K562 (cell line): Measurements from ENCODE around the gene TSPAN12. TPM values are rescaled to one million over a fixed set of nuclear protein-coding genes. Genes with fewer than 3 reads are reported as not detected.

ENCODE experiments used
- ATAC-seq: fragments of 200-7000 bp; cut with Tn5 transposase; 3 replicates; pipeline ENCODE4 v1.9.1; 2020; ENCODE audit warnings: moderate library complexity
- BruUV-seq: library from RNA; stranded (reverse); fragments of 400-500 nt; replicated peaks from 2 replicates; lab custom pipeline; 2021; lab: Mats Ljungman, UMichigan
- CTCF ChIA-PET: fragments of 300-600 bp; formaldehyde crosslinking; extraction: SDS; loops from one replicate; lab custom pipeline; 2021; ENCODE audit warnings: low intra/inter-chr PET ratio; lab: Yijun Ruan, JAX
- POLR2A ChIA-PET: fragments of 300-600, 350-650 bp; sonication (Branson Sonifier 250); formaldehyde crosslinking; extraction: SDS; loops from one replicate; lab custom pipeline; 2021; ENCODE audit warnings: antibody characterized with exemption, inconsistent platforms; lab: Yijun Ruan, JAX
- DNase-seq, 4 experiments: peaks; one replicate each; pipeline versions ENCODE4 v3.0.0 to v3.0.0-alpha.2; 2011 to 2018; ENCODE audit warnings: low spot score in 3 of 4, mixed read lengths in 3 of 4; ENCODE audit errors: extremely low read depth in 1 of 4
- FAIRE-seq: peaks from 2 replicates; lab custom pipeline; 2011; peaks lifted over from hg19 to GRCh38; lab: Jason Lieb, UNC
- H2AFZ ChIP-seq: 2 replicates; pipeline ENCODE4 v1.6.0; 2011; ENCODE audit warnings: low read depth, low read length, control low read depth, inconsistent platforms
- H3K27ac ChIP-seq: fragments of 200-600 bp; 3 replicates; pipeline ENCODE4 v1.8.0; 2011; ENCODE audit warnings: low read depth, mild to moderate bottlenecking, control low read depth, inconsistent platforms, low read length, moderate library complexity, mixed read lengths; ENCODE audit errors: extremely low read depth
- H3K27me3 ChIP-seq, 2 experiments: fragments of 300-600 bp in 1 of 2; 2 replicates in 1 of 2; 3 replicates in 1 of 2; pipeline versions ENCODE4 v1.6.0 to v1.8.0; 2011; ENCODE audit warnings: inconsistent platforms in 2 of 2, low read length in 2 of 2, mild to moderate bottlenecking in 1 of 2, mixed read lengths in 1 of 2, moderate library complexity in 1 of 2; ENCODE audit not compliant: control insufficient read depth in 2 of 2, insufficient read depth in 2 of 2
- H3K36me3 ChIP-seq: fragments of 300-600 bp; 3 replicates; pipeline ENCODE4 v1.8.0; 2011; ENCODE audit warnings: mild to moderate bottlenecking, low read length, inconsistent platforms; ENCODE audit not compliant: control insufficient read depth, insufficient read depth
- H3K4me1 ChIP-seq, 2 experiments: fragments of 200-600 bp in 1 of 2; replicated peaks in 1 of 2; 2 replicates in 1 of 2; 3 replicates in 1 of 2; pipeline versions ENCODE4 v1.5.1 to v1.8.0; 2011; ENCODE audit warnings: inconsistent platforms in 2 of 2, low read length in 2 of 2, mild to moderate bottlenecking in 1 of 2, mixed read lengths in 1 of 2, moderate library complexity in 1 of 2; ENCODE audit not compliant: control insufficient read depth in 2 of 2, insufficient read depth in 2 of 2
- H3K4me2 ChIP-seq: 2 replicates; pipeline ENCODE4 v1.6.1; 2011; ENCODE audit warnings: low read length, control low read depth, inconsistent platforms, mixed read lengths; ENCODE audit not compliant: insufficient read depth
- H3K4me3 ChIP-seq: fragments of 200-600 bp; sonication (generic), shearing (Covaris generic); 2 replicates; pipeline ENCODE4 v1.5.1; 2016; ENCODE audit warnings: control low read depth, inconsistent platforms
- H3K79me2 ChIP-seq: fragments of 200-600 bp; 3 replicates; pipeline ENCODE4 v1.8.0; 2011; ENCODE audit warnings: low read length, inconsistent platforms; ENCODE audit not compliant: control insufficient read depth, insufficient read depth
- H3K9ac ChIP-seq, 2 experiments: 2 replicates each; pipeline versions ENCODE4 v1.6.0 to v1.6.1; 2011; ENCODE audit warnings: low read depth in 2 of 2, low read length in 2 of 2, control low read depth in 1 of 2, inconsistent platforms in 1 of 2, mild to moderate bottlenecking in 1 of 2, mixed read lengths in 1 of 2; ENCODE audit not compliant: insufficient read depth in 1 of 2
- H3K9me1 ChIP-seq: one replicate; pipeline ENCODE4 v1.6.0; 2011; ENCODE audit warnings: inconsistent platforms, mild to moderate bottlenecking, low read length, moderate library complexity; ENCODE audit not compliant: control insufficient read depth, insufficient read depth
- H3K9me3 ChIP-seq: replicated peaks from 2 replicates; pipeline ENCODE4 v1.5.1; 2011; ENCODE audit warnings: low read depth, low read length, inconsistent platforms; ENCODE audit not compliant: control insufficient read depth, insufficient read depth
- H4K20me1 ChIP-seq: replicated peaks from 2 replicates; pipeline ENCODE4 v1.6.1; 2011; ENCODE audit warnings: low read length, inconsistent platforms, mixed read lengths; ENCODE audit not compliant: control insufficient read depth, insufficient read depth
- CEBPB ChIP-seq: fragments of 450-650 bp; IDR thresholded peaks from 2 replicates; pipeline ENCODE4 v1.6.1; 2016; ENCODE audit warnings: missing genetic modification characterization, missing compliant biosample characterization
- E2F3 ChIP-seq: fragments of 250-450 bp; sonication (Bioruptor Pico); IDR thresholded peaks from 2 replicates; pipeline ENCODE4 v1.4.0; 2020; ENCODE audit warnings: mild to moderate bottlenecking
- FOXA3 ChIP-seq, 2 experiments: fragments of 450-650 bp in 1 of 2; sonication (generic) in 1 of 2; formaldehyde crosslinking; IDR thresholded peaks in 1 of 2; conservative IDR thresholded peaks in 1 of 2; 2 replicates each; pipeline versions ENCODE4 v1.4.0 to v1.8.0; 2020 to 2022; ENCODE audit warnings: mild to moderate bottlenecking in 2 of 2, missing genetic modification reagents in 1 of 2
- FUS ChIP-seq: fragments of 200-400 bp; formaldehyde crosslinking; optimal IDR thresholded peaks from 2 replicates; pipeline ENCODE3; 2017; ENCODE audit warnings: low read depth, low read length
- TBP ChIP-seq: optimal IDR thresholded peaks from 2 replicates; pipeline ENCODE3; 2011; ENCODE audit warnings: low read depth, low read length, improper control_type of control experiment
- WGBS: fragments of 100-300 bp; shearing (Covaris generic); methylation state at CpG from one replicate; pipeline ENCODE4 v1.1.6; 2016; ENCODE audit warnings: low coverage, mixed read lengths; ENCODE audit not compliant: insufficient coverage; ENCODE audit errors: missing lambda C conversion rate; 5-methylcytosine and 5-hydroxymethylcytosine counted together
- in situ Hi-C: fragments of 300-500 bp; cut with MboI; formaldehyde crosslinking; loops from 4 replicates; pipeline ENCODE4 v1.15.0; 2018; ENCODE audit warnings: inconsistent platforms, mixed read lengths
- intact Hi-C: fragments of 100-400 bp; cut with micrococcal nuclease; formaldehyde crosslinking; loops from 2 replicates; pipeline ENCODE4 v1.14.2; 2022
- polyA plus RNA-seq, 8 experiments: library from polyadenylated mRNA; depleted of rRNA in 4 of 8; stranded (reverse) in 5 of 8; unstranded in 3 of 8; fragments of >200 nt; fragmentation: Nextera tagmentation in 2 of 8; fragmentation: Illumina TruSeq in 1 of 8; extraction: Ambion mirVana in 2 of 8; extraction: Trizol in 1 of 8; gene quantifications; 2 replicates each; pipeline versions ENCODE4 v1.2.1 to v1.2.3, GENCODE V29; 2011 to 2014; ENCODE audit warnings: inconsistent platforms in 1 of 8, missing spikeins in 1 of 8
- total RNA-seq, 7 experiments: library from RNA; depleted of rRNA in 6 of 7; stranded (reverse); fragments of >200 nt in 6 of 7; fragmentation: Illumina TruSeq in 2 of 7; extraction: Trizol in 2 of 7; gene quantifications; 2 replicates each; pipeline versions ENCODE4 v1.2.1 to v1.2.3, GENCODE V29; 2011 to 2021; ENCODE audit warnings: low replicate concordance in 1 of 7

Gene TSPAN12
- total and polyA plus RNA-seq, 9 of the 15 experiments (the other 6 are each of a cell fraction or from before 2014, with no cell fraction given): 0.13 to 1.7 (median 0.35) TPM; not detected in 1

- intact Hi-C loops (no loop called here), in situ Hi-C loops (no loop called here)
- DNase-seq (no peak), ATAC-seq (no peak), FAIRE-seq (no peak)
- POLR2A ChIA-PET: no interaction called here
- no peak overlapping the region for H3K4me2 ChIP-seq
- H2AFZ ChIP-seq: no peak overlapping the region
- no peaks in the 10 kb centered on the region for H3K9me3 ChIP-seq
- peaks cover 6 to 9% of the 10 kb centered on the region in 2 experiments for H3K27me3 ChIP-seq
- no peak for TF ChIP-seq FUS
- peaks cover 5 to 17% of the 10 kb centered on the region in 2 experiments; a peak in 3 of 5 replicates for H3K4me1 ChIP-seq
- CTCF ChIA-PET: no interaction called here
- 7% methylated on average over 2 of the region's 2 CpGs for WGBS
- no peaks in the 10 kb centered on the region for H3K79me2 ChIP-seq
- H3K36me3 ChIP-seq: no peaks in the 10 kb centered on the region
- no peaks in the 10 kb centered on the region for H3K9me1 ChIP-seq
- H4K20me1 ChIP-seq: no peaks in the 10 kb centered on the region
- no peak overlapping the region for H3K27ac ChIP-seq
- no TSS peak for BruUV-seq
- H3K9ac ChIP-seq: no peak overlapping the region
- no peak overlapping the region for H3K4me3 ChIP-seq
These were observed 2.2 kb upstream of the TSPAN12 start for GRCh38 chr7:120860156-120860555.

- no peak for DNase-seq
- no peaks in the 10 kb centered on the region for H3K79me2 ChIP-seq
- H3K4me3 ChIP-seq: no peak overlapping the region
- WGBS: 5% methylated on average over 6 of the region's 6 CpGs
- H3K36me3 ChIP-seq: no peaks in the 10 kb centered on the region
- no peak for ATAC-seq
- no peaks in the 10 kb centered on the region for H3K9me1 ChIP-seq
- H2AFZ ChIP-seq: no peak overlapping the region
- no peak overlapping the region for H3K4me2 ChIP-seq
- H4K20me1 ChIP-seq: no peaks in the 10 kb centered on the region
- 0 out of 2 replicates have a peak, but pooled peaks have one; percentile 18 for TF ChIP-seq CEBPB (tag)
- TF ChIP-seq E2F3: 0 out of 2 replicates have a peak, but pooled peaks have one; percentile 19
- TF ChIP-seq TBP: no peak
- peak in 1 of 2 experiments; percentile 46; a peak in 2 of 4 replicates for TF ChIP-seq FOXA3 (CRISPR knock-in tag; conservative IDR thresholded peaks at IDR 0.05 in 1 of 2, IDR thresholded peaks at IDR 0.05 in 1 of 2)
- peaks cover 6 to 9% of the 10 kb centered on the region in 2 experiments for H3K27me3 ChIP-seq
- H3K27ac ChIP-seq: no peak overlapping the region
- H3K9ac ChIP-seq: no peak overlapping the region
- in situ Hi-C loops: no loop called here
- ChIA-PET POLR2A (no interaction called here), CTCF (no interaction called here)
- intact Hi-C loops: no loop called here
- no peaks in the 10 kb centered on the region for H3K9me3 ChIP-seq
- H3K4me1 ChIP-seq: peaks cover 5 to 17% of the 10 kb centered on the region in 2 experiments; a peak in 3 of 5 replicates
- no peak for FAIRE-seq
- no TSS peak for BruUV-seq
These were observed 1.5 kb upstream of the TSPAN12 start for GRCh38 chr7:120859459-120859858.
